H1 (cell line): ENCODE data around the gene WFDC8. TPM values are rescaled to one million over a fixed set of nuclear protein-coding genes. Genes with fewer than 3 reads are reported as not detected.

ENCODE experiments used
- EZH2 ChIP-seq: fragments of 200-600 bp; sonication (generic); IDR thresholded peaks from 2 replicates; pipeline ENCODE4 v1.7.1; 2012; ENCODE audit warnings: low read depth, mild to moderate bottlenecking, moderate library complexity, low read length, inconsistent platforms; ENCODE audit not compliant: severe bottlenecking
- polyA plus RNA-seq, 7 experiments: library from polyadenylated mRNA; depleted of rRNA in 3 of 7; stranded (reverse) in 5 of 7; unstranded in 2 of 7; fragments of >200 nt in 5 of 7; fragments of 200-250 nt in 2 of 7; gene quantifications; 1 replicate in 5 of 7; 2 replicates in 1 of 7; 4 replicates in 1 of 7; pipeline versions ENCODE4 v1.2.1 to v1.2.3, GENCODE V29; 2011 to 2013; ENCODE audit warnings: missing spikeins in 2 of 7, mixed read lengths in 2 of 7
- total RNA-seq: library from RNA; stranded (reverse); fragmentation: NEBNext Ultra II Directional; extraction: Animal tissue kit (Norgen Biotek cat#: 25700); gene quantifications from 2 replicates; pipeline ENCODE4 v1.2.1, GENCODE V29; 2021

The WFDC8 gene
- total and polyA plus RNA-seq, 2 of the 8 experiments (the other 6 are each of a cell fraction or from before 2014, with no cell fraction given): not detected

GRCh38 chr20:45583502-45583901 lies 4.4 kb upstream of the WFDC8 start (continued):
- no peak for TF ChIP-seq EZH2
